GM12801 (cell line): ENCODE data around the gene PTBP1.

Source experiments
- CTCF ChIP-seq: IDR thresholded peaks from one replicate; pipeline ENCODE4 v1.5.1; 2011; ENCODE audit warnings: control low read depth; ENCODE audit not compliant: insufficient read length; ENCODE audit errors: extremely low read depth

PTBP1 gene

GRCh38 chr19:814152-815078 is 17.2 kb downstream of the PTBP1 start:
- no peak for TF ChIP-seq CTCF

- TF ChIP-seq CTCF: no peak
Measured at GRCh38 chr19:815079-815774, 18.0 kb downstream of the PTBP1 start.

GRCh38 chr19:815775-816499 is 18.7 kb downstream of the PTBP1 start:
- TF ChIP-seq CTCF: no peak

GRCh38 chr19:816500-816857 is 19.2 kb downstream of the PTBP1 start:
- TF ChIP-seq CTCF: no peak

- no peak for TF ChIP-seq CTCF
Measured at GRCh38 chr19:821231-821824, 24.1 kb downstream of the PTBP1 start.

GRCh38 chr19:821825-822503 is 24.7 kb downstream of the PTBP1 start, which contains the start of gene PLPPR3:
Gene PLPPR3, minus strand, starts transcription at chr19:821955. Its CDS starts 396 bp downstream, at chr19:821559.
- TF ChIP-seq CTCF: no peak
